ENCODE data around the gene ERFL. TPM values are rescaled to one million over a fixed set of nuclear protein-coding genes. Genes with fewer than 3 reads are reported as not detected.
A peak's percentile ranks its signal among the peaks of the same experiment; 100 is the strongest.

Gene ERFL
- total RNA-seq, 2 experiments from 2014 or later: 7.7 to 8.9 TPM

GRCh38 chr19:41932720-41933332 is 4.6 kb upstream of the ERFL start:
- ATAC-seq (ENCODE audit: poor library complexity): no peak
- Mint-ChIP-seq H3K9me3 (no peaks in the 10 kb centered on the region), H3K4me1 (ENCODE audit: low read depth) (peaks cover 70% of the 10 kb centered on the region), H3K36me3 (ENCODE audit: low read depth) (peaks cover 6% of the 10 kb centered on the region), H3K4me3 (no peak overlapping the region), H3K27ac (peak overlapping the region; percentile 73), H3K27me3 (no peaks in the 10 kb centered on the region)
- DNase-seq: no peak
- POLR2A ChIA-PET: no interaction called here
- H3K27me3 ChIP-seq (ENCODE audit: control insufficient read depth in 1 of 2, insufficient read depth in 2 of 2, low read length in 2 of 2): no peaks in the 10 kb centered on the region
- no peaks in the 10 kb centered on the region for H3K9me3 ChIP-seq (ENCODE audit: control insufficient read depth in 1 of 2, insufficient read depth in 1 of 2, low read length in 2 of 2)
- H3K4me1 ChIP-seq (ENCODE audit: insufficient read depth, low read length): peaks cover 54% of the 10 kb centered on the region
- no peak for TF ChIP-seq CTCF (IDR thresholded peaks at IDR 0.05)
- intact Hi-C loops (cut with DNase I, micrococcal nuclease): loop anchor here (2.0 to 5.0 kb wide), 2 partner anchors 44 to 61 kb away; no protein-coding TSS in a partner anchor
- H3K4me3 ChIP-seq (ENCODE audit: low read length): no peak overlapping the region
- H3K27ac ChIP-seq (ENCODE audit: low read depth in 1 of 2, low read length in 2 of 2): no peak overlapping the region
- no peaks in the 10 kb centered on the region for H3K36me3 ChIP-seq (ENCODE audit: insufficient read depth, low read length)
- CTCF ChIA-PET: no interaction called here

- no peaks in the 10 kb centered on the region for H3K36me3 ChIP-seq (ENCODE audit: insufficient read depth, low read length)
- no peak overlapping the region for H3K27ac ChIP-seq (ENCODE audit: low read depth in 1 of 2, low read length in 2 of 2)
- H3K27me3 ChIP-seq (ENCODE audit: control insufficient read depth in 1 of 2, insufficient read depth in 2 of 2, low read length in 2 of 2): no peaks in the 10 kb centered on the region
- H3K4me3 ChIP-seq (ENCODE audit: low read length): no peak overlapping the region
- DNase-seq (no peak), ATAC-seq (ENCODE audit: poor library complexity) (no peak)
- no peaks in the 10 kb centered on the region for H3K9me3 ChIP-seq (ENCODE audit: control insufficient read depth in 1 of 2, insufficient read depth in 1 of 2, low read length in 2 of 2)
- TF ChIP-seq CTCF (IDR thresholded peaks at IDR 0.05): no peak
- intact Hi-C loops (cut with DNase I, micrococcal nuclease): loop anchor here (2.0 to 5.0 kb wide), 2 partner anchors 43 to 60 kb away; no protein-coding TSS in a partner anchor
- H3K4me3 Mint-ChIP-seq: no peak overlapping the region
- peaks cover 59% of the 10 kb centered on the region for H3K4me1 ChIP-seq (ENCODE audit: insufficient read depth, low read length)
- peaks cover 65% of the 10 kb centered on the region for H3K4me1 Mint-ChIP-seq (ENCODE audit: low read depth)
- no peaks in the 10 kb centered on the region for H3K9me3 Mint-ChIP-seq
- no peaks in the 10 kb centered on the region for H3K27me3 Mint-ChIP-seq
- H3K27ac Mint-ChIP-seq: peak overlapping the region; percentile 86
- ChIA-PET POLR2A (no interaction called here), CTCF (interaction anchor here (1.8 kb wide), 1 partner anchor 59 kb away, joined by 6 read pairs; no protein-coding TSS in a partner anchor)
- peaks cover 6% of the 10 kb centered on the region for H3K36me3 Mint-ChIP-seq (ENCODE audit: low read depth)
Observed at GRCh38 chr19:41932259-41932719, 4.0 kb upstream of the ERFL start.

- Mint-ChIP-seq H3K4me1 (ENCODE audit: low read depth) (peaks cover 57% of the 10 kb centered on the region), H3K4me3 (peak overlapping the region; percentile 82), H3K36me3 (ENCODE audit: low read depth) (peaks cover 6% of the 10 kb centered on the region), H3K27me3 (no peaks in the 10 kb centered on the region), H3K27ac (peak overlapping the region; percentile 86), H3K9me3 (no peaks in the 10 kb centered on the region)
- Histone ChIP-seq H3K36me3 (ENCODE audit: insufficient read depth, low read length) (no peaks in the 10 kb centered on the region), H3K4me1 (ENCODE audit: insufficient read depth, low read length) (peaks cover 57% of the 10 kb centered on the region), H3K4me3 (ENCODE audit: low read length) (no peak overlapping the region), H3K27ac (ENCODE audit: low read depth in 1 of 2, low read length in 2 of 2) (no peak overlapping the region), H3K9me3 (ENCODE audit: control insufficient read depth in 1 of 2, insufficient read depth in 1 of 2, low read length in 2 of 2) (no peaks in the 10 kb centered on the region), H3K27me3 (ENCODE audit: control insufficient read depth in 1 of 2, insufficient read depth in 2 of 2, low read length in 2 of 2) (no peaks in the 10 kb centered on the region)
- no peak for TF ChIP-seq CTCF (IDR thresholded peaks at IDR 0.05)
- ChIA-PET POLR2A (interaction anchor here (0.8 to 4.7 kb wide), 6 partner anchors 12 to 71 kb away, joined by 3 to 62 read pairs (median 7); partner anchors contain the start of genes ARHGEF1 and RPS19), CTCF (interaction anchor here (1.8 to 2.1 kb wide), 2 partner anchors 58 to 71 kb away, joined by 6 to 9 read pairs; partner anchors contain the start of gene RPS19)
- DNase-seq (no peak), ATAC-seq (ENCODE audit: poor library complexity) (no peak)
- intact Hi-C loops (cut with DNase I, micrococcal nuclease): loop anchor here in 1 of 2 experiments (5.0 kb wide), 1 partner anchor 59 kb away; no protein-coding TSS in a partner anchor
Observed at GRCh38 chr19:41930926-41931592, 2.8 kb upstream of the ERFL start.

Measured in CD4-positive, alpha-beta T cell (primary cell).